Measurements from ENCODE around the gene PECR. TPM values are rescaled to one million over a fixed set of nuclear protein-coding genes. Genes with fewer than 3 reads are reported as not detected.

The PECR gene
- total and polyA plus RNA-seq, 10 of the 15 experiments (the other 5 are each of a cell fraction or from before 2014, with no cell fraction given) = 7.6 to 37.4 (median 25.7) TPM

- ChIA-PET SMC1A (ENCODE audit: uncharacterized antibody, unreplicated experiment) (interaction anchor here (0.7 to 7.6 kb wide), 13 partner anchors 10 to 162 kb away, joined by 3 to 59 read pairs (median 6); no protein-coding TSS in a partner anchor), RAD21 (ENCODE audit: unreplicated experiment) (interaction anchor here (0.7 to 6.6 kb wide), 14 partner anchors 11 to 162 kb away, joined by 3 to 42 read pairs (median 4); partner anchors contain the start of genes PECR and TMEM169), POLR2A (interaction anchor here (1.1 to 2.2 kb wide), 4 partner anchors 11 to 80 kb away, joined by 3 to 8 read pairs (median 5); no protein-coding TSS in a partner anchor), CTCF (interaction anchor here (0.6 to 8.6 kb wide), 18 partner anchors 9 to 291 kb away, joined by 3 to 105 read pairs (median 8); partner anchors contain the start of genes MREG, PECR and TMEM169)
- H3K36me3 ChIP-seq (ENCODE audit: control insufficient read depth in 2 of 2, insufficient read depth in 2 of 2, low read length in 1 of 2) = peaks cover 0 to 15% of the 10 kb centered on the region in 2 experiments; a peak in 3 of 4 replicates
- WGBS (ENCODE audit: insufficient coverage, insufficient replicate concordance, low lambda C conversion rate, missing lambda C conversion rate) = 5% methylated on average over 4 of the region's 4 CpGs
- DNase-seq (ENCODE audit: low read depth, low spot score) = no peak
- peaks cover 81% of the 10 kb centered on the region for H3K79me2 ChIP-seq (ENCODE audit: control insufficient read depth, insufficient read depth, low read length)
- peak overlapping the region; percentile 99 for H3K27ac ChIP-seq (ENCODE audit: control insufficient read depth, insufficient read depth)
- H2AFZ ChIP-seq (ENCODE audit: control insufficient read depth, low read depth, low read length) = no peak overlapping the region
- peak; percentile 1; the same call in 1 of the 3 replicates for ATAC-seq
- H3K4me1 ChIP-seq (ENCODE audit: control insufficient read depth, insufficient read depth, low read length) = peaks cover 29% of the 10 kb centered on the region
- in situ Hi-C loops (cut with MboI) (no loop called here), intact Hi-C loops (cut with micrococcal nuclease; ENCODE audit: unreplicated experiment) (loop anchor here (1.0 to 10.0 kb wide), 7 partner anchors 56 to 552 kb away; partner anchors contain the start of gene SMARCAL1)
- peak overlapping the region; percentile 94 for H3K4me3 ChIP-seq
- H3K9ac ChIP-seq (ENCODE audit: control insufficient read depth, insufficient read depth, low read length) = peak overlapping the region; percentile 51
- FAIRE-seq = no peak
- peak overlapping the region; percentile 93 for H3K4me2 ChIP-seq (ENCODE audit: control insufficient read depth, insufficient read depth)
- no peaks in the 10 kb centered on the region for H3K9me3 ChIP-seq (replicated peaks; ENCODE audit: control insufficient read depth, insufficient read depth, low read length)
- no TSS peak for BruUV-seq (replicated peaks)
- no peaks in the 10 kb centered on the region for H4K20me1 ChIP-seq (ENCODE audit: control insufficient read depth, insufficient read depth)
- no peaks in the 10 kb centered on the region for H3K27me3 ChIP-seq (replicated peaks in 1 of 2; ENCODE audit: control insufficient read depth in 2 of 2, insufficient read depth in 2 of 2, low read length in 1 of 2)
- TF ChIP-seq POLR2AphosphoS5 (IDR thresholded peaks at IDR 0.05; ENCODE audit: low read length) = 0 out of 2 replicates have a peak, but pooled peaks have one; percentile 58
- 0 out of 4 replicates have a peak, but pooled peaks of 1 of the 2 experiments have one; percentile 33 for TF ChIP-seq CEBPB (IDR thresholded peaks at IDR 0.05; ENCODE audit: borderline replicate concordance in 1 of 2, low read depth in 2 of 2, low read length in 2 of 2)
- peak; percentile 14; the same call in 1 of the 2 replicates for TF ChIP-seq MTA3 (IDR thresholded peaks at IDR 0.05; ENCODE audit: borderline replicate concordance, low read length)
- TF ChIP-seq HDGF (IDR thresholded peaks at IDR 0.05) = no peak
These were observed 31.3 kb upstream of the PECR start for GRCh38 chr2:216112926-216113325.

DNA sequence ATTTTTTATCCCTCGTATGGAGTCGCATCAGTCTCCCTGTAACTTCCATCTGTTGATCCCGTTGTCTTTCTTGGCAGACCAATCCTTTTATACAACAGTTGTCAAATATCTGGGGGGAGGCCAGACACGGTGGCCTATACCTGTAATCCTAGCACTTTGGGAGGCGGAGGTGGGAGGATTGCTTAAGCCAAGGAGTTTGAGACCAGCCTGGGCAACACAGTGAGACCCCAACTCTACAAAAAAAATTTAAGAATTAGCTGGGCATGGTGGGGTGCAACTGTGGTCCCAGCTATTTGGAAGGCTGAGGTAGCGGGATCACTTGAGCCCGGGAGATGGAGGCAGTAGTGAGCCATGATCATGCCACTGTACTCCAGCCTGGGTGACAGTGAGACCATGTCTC is 29.5 kb upstream of the PECR start:
- Histone ChIP-seq H3K4me1 (ENCODE audit: control insufficient read depth, insufficient read depth, low read length) (peaks cover 29% of the 10 kb centered on the region), H3K4me3 (peak overlapping the region; percentile 94), H3K9me3 (replicated peaks; ENCODE audit: control insufficient read depth, insufficient read depth, low read length) (no peaks in the 10 kb centered on the region), H3K4me2 (ENCODE audit: control insufficient read depth, insufficient read depth) (peak overlapping the region; percentile 93), H3K79me2 (ENCODE audit: control insufficient read depth, insufficient read depth, low read length) (peaks cover 63% of the 10 kb centered on the region), H3K36me3 (ENCODE audit: control insufficient read depth in 2 of 2, insufficient read depth in 2 of 2, low read length in 1 of 2) (peaks cover 0 to 6% of the 10 kb centered on the region in 2 experiments; a peak in 3 of 4 replicates), H4K20me1 (ENCODE audit: control insufficient read depth, insufficient read depth) (no peaks in the 10 kb centered on the region), H3K9ac (ENCODE audit: control insufficient read depth, insufficient read depth, low read length) (peak overlapping the region; percentile 99), H3K27ac (ENCODE audit: control insufficient read depth, insufficient read depth) (peak overlapping the region; percentile 99), H3K27me3 (replicated peaks in 1 of 2; ENCODE audit: control insufficient read depth in 2 of 2, insufficient read depth in 2 of 2, low read length in 1 of 2) (no peaks in the 10 kb centered on the region), H2AFZ (ENCODE audit: control insufficient read depth, low read depth, low read length) (no peak overlapping the region)
- ChIA-PET RAD21 (ENCODE audit: unreplicated experiment) (interaction anchor here (0.6 to 6.6 kb wide), 7 partner anchors 14 to 735 kb away, joined by 3 to 42 read pairs (median 4); no protein-coding TSS in a partner anchor), SMC1A (ENCODE audit: uncharacterized antibody, unreplicated experiment) (interaction anchor here (0.8 to 7.6 kb wide), 15 partner anchors 12 to 306 kb away, joined by 3 to 59 read pairs (median 5); partner anchors contain the start of genes PECR and TMEM169), CTCF (interaction anchor here (0.9 to 8.6 kb wide), 22 partner anchors 8 to 407 kb away, joined by 3 to 105 read pairs (median 5); no protein-coding TSS in a partner anchor), POLR2A (interaction anchor here (0.6 to 4.5 kb wide), 6 partner anchors 28 to 109 kb away, joined by 3 to 42 read pairs (median 4); partner anchors contain the start of genes PECR and TMEM169)
- peak; percentile 24; the same call in 1 of the 2 replicates for TF ChIP-seq POLR2A (IDR thresholded peaks at IDR 0.05; ENCODE audit: low read depth, low read length)
- TF ChIP-seq ZZZ3 (IDR thresholded peaks at IDR 0.05; ENCODE audit: control insufficient read depth, insufficient read length, low read depth) = no peak
- TF ChIP-seq IKZF1 (conservative IDR thresholded peaks at IDR 0.05) = no peak
- TF ChIP-seq RUNX3 (IDR thresholded peaks at IDR 0.05; ENCODE audit: low read length) = no peak
- TF ChIP-seq POU2F2 (IDR thresholded peaks at IDR 0.05; ENCODE audit: borderline replicate concordance, low read depth, low read length) = no peak
- TF ChIP-seq MXI1 (IDR thresholded peaks at IDR 0.05; ENCODE audit: low read depth, low read length) = no peak
- in situ Hi-C loops (cut with MboI) (no loop called here), intact Hi-C loops (cut with micrococcal nuclease; ENCODE audit: unreplicated experiment) (loop anchor here (5.0 to 10.0 kb wide), 4 partner anchors 156 to 554 kb away; partner anchors contain the start of gene SMARCAL1)
- 96% methylated on average over 7 of the region's 7 CpGs for WGBS (ENCODE audit: insufficient coverage, insufficient replicate concordance, low lambda C conversion rate, missing lambda C conversion rate)
- no peak for DNase-seq (ENCODE audit: low read depth, low spot score)
- FAIRE-seq = no peak
- BruUV-seq (replicated peaks) = no TSS peak
- no peak for ATAC-seq

Measured in GM12878 (cell line).